Lower lobe of right lung (tissue), 2 donors: Measurements from ENCODE around the gene CHID1. TPM values are rescaled to one million over a fixed set of nuclear protein-coding genes. Genes with fewer than 3 reads are reported as not detected.

ENCODE experiments used
- ATAC-seq, 2 donors: fragments of 200-7000 bp; cut with Tn5 transposase; one replicate each; pipeline ENCODE4 v1.9.1; 2020 to 2022; ENCODE audit warnings: mild to moderate bottlenecking in 2 of 2, moderate library complexity in 2 of 2
- DNase-seq: peaks from one replicate; pipeline ENCODE4 v3.0.0-alpha.2; 2020
- H3K27ac ChIP-seq: fragments of 200-600 bp; one replicate; pipeline ENCODE4 v1.8.0; 2022
- H3K27me3 ChIP-seq: fragments of 200-600 bp; one replicate; pipeline ENCODE4 v1.8.0; 2022; ENCODE audit warnings: low read depth
- H3K36me3 ChIP-seq: fragments of 200-600 bp; one replicate; pipeline ENCODE4 v1.8.0; 2022; ENCODE audit warnings: mild to moderate bottlenecking
- H3K4me1 ChIP-seq: fragments of 200-600 bp; one replicate; pipeline ENCODE4 v1.8.0; 2022
- H3K4me3 ChIP-seq: fragments of 200-600 bp; one replicate; pipeline ENCODE4 v1.8.0; 2022; ENCODE audit warnings: mild to moderate bottlenecking
- H3K9me3 ChIP-seq: fragments of 200-600 bp; one replicate; pipeline ENCODE4 v1.8.0; 2022
- CTCF ChIP-seq: fragments of 200-600 bp; IDR thresholded peaks from one replicate; pipeline ENCODE4 v1.8.0; 2022; ENCODE audit warnings: antibody characterized with exemption, mild to moderate bottlenecking
- intact Hi-C: fragments of 100-400 bp; cut with DNase I; formaldehyde crosslinking; loops from one replicate; pipeline ENCODE4 v1.11.0; 2022
- total RNA-seq: library from RNA; stranded (reverse); fragmentation: NEBNext Ultra II Directional; extraction: Animal tissue kit (Norgen Biotek cat#: 25700); gene quantifications from one replicate; pipeline ENCODE4 v1.2.1, GENCODE V29; 2021
- donor health status: DM: no; HTN: yes; CAD: no; lungs with severe emphysema.

The CHID1 gene
- total RNA-seq, 1 donor from 2014 or later, result 65.0 TPM

- Histone ChIP-seq H3K9me3 (no peaks in the 10 kb centered on the region), H3K27me3 (no peaks in the 10 kb centered on the region), H3K4me1 (peaks cover 17% of the 10 kb centered on the region), H3K36me3 (peaks cover 15% of the 10 kb centered on the region), H3K4me3 (no peak overlapping the region), H3K27ac (no peak overlapping the region)
- no peak for TF ChIP-seq CTCF
- intact Hi-C loops, result no loop called here
- ATAC-seq (no peak), DNase-seq (no peak)
These were observed 2.3 kb downstream of the CHID1 start for GRCh38 chr11:908273-908672.

GRCh38 chr11:907668-908067 lies 2.9 kb downstream of the CHID1 start:
- H3K9me3 ChIP-seq, result no peaks in the 10 kb centered on the region
- no peak overlapping the region for H3K4me3 ChIP-seq
- no peak for ATAC-seq
- intact Hi-C loops, result no loop called here
- H3K4me1 ChIP-seq, result peaks cover 17% of the 10 kb centered on the region
- no peaks in the 10 kb centered on the region for H3K27me3 ChIP-seq
- no peak for TF ChIP-seq CTCF
- peaks cover 21% of the 10 kb centered on the region for H3K36me3 ChIP-seq
- no peak for DNase-seq
- no peak overlapping the region for H3K27ac ChIP-seq

GRCh38 chr11:905952-906351 lies 4.7 kb downstream of the CHID1 start:
- Histone ChIP-seq H3K9me3 (no peaks in the 10 kb centered on the region), H3K4me1 (peaks cover 11% of the 10 kb centered on the region), H3K36me3 (peaks cover 38% of the 10 kb centered on the region), H3K27me3 (no peaks in the 10 kb centered on the region), H3K27ac (no peak overlapping the region), H3K4me3 (no peak overlapping the region)
- intact Hi-C loops, result no loop called here
- no peak for DNase-seq
- TF ChIP-seq CTCF, result no peak
- ATAC-seq, result no peak

- Histone ChIP-seq H3K27ac (no peak overlapping the region), H3K4me3 (no peak overlapping the region), H3K36me3 (peaks cover 54% of the 10 kb centered on the region), H3K27me3 (no peaks in the 10 kb centered on the region), H3K4me1 (peaks cover 2% of the 10 kb centered on the region), H3K9me3 (no peaks in the 10 kb centered on the region)
- intact Hi-C loops, result no loop called here
- ATAC-seq (no peak), DNase-seq (no peak)
- no peak for TF ChIP-seq CTCF
These were observed 6.2 kb downstream of the CHID1 start for GRCh38 chr11:904380-904779.

- no peak for TF ChIP-seq CTCF
- Histone ChIP-seq H3K27me3 (no peaks in the 10 kb centered on the region), H3K27ac (no peak overlapping the region), H3K4me1 (no peaks in the 10 kb centered on the region), H3K9me3 (no peaks in the 10 kb centered on the region), H3K4me3 (no peak overlapping the region), H3K36me3 (peaks cover 69% of the 10 kb centered on the region)
- DNase-seq (no peak), ATAC-seq (no peak)
- intact Hi-C loops, result no loop called here
These were observed 9.1 kb downstream of the CHID1 start for GRCh38 chr11:901452-902061.
